HG03095 (cell line): ENCODE results near the gene TSACC.

Source experiments
- ATAC-seq: cut with Tn5 transposase; IDR thresholded peaks from one replicate; pipeline ENCODE4 v1.9.1; 2021; ENCODE audit warnings: moderate library complexity; ENCODE audit not compliant: unreplicated experiment

TSACC gene

GRCh38 chr1:156372876-156373275 lies 34.5 kb downstream of the TSACC start:
- no peak for ATAC-seq

- no peak for ATAC-seq
Observed at GRCh38 chr1:156373546-156373945, 35.2 kb downstream of the TSACC start.

- no peak for ATAC-seq
Observed at GRCh38 chr1:156376146-156376545, 37.8 kb downstream of the TSACC start.

GRCh38 chr1:156376958-156377919 lies 38.9 kb downstream of the TSACC start:
- no peak for ATAC-seq

GRCh38 chr1:156378557-156378956 lies 40.2 kb downstream of the TSACC start:
- no peak for ATAC-seq

GRCh38 chr1:156379420-156380165 lies 41.3 kb downstream of the TSACC start:
- ATAC-seq, result no peak

- ATAC-seq, result no peak
Observed at GRCh38 chr1:156382561-156382960, 44.2 kb downstream of the TSACC start.

GRCh38 chr1:156383023-156383422 lies 44.7 kb downstream of the TSACC start:
- ATAC-seq, result no peak

- ATAC-seq, result no peak
Observed at GRCh38 chr1:156384007-156384406, 45.7 kb downstream of the TSACC start.

- ATAC-seq, result no peak
Observed at GRCh38 chr1:156384658-156385057, 46.3 kb downstream of the TSACC start.

GRCh38 chr1:156385534-156386031 lies 47.3 kb downstream of the TSACC start:
- no peak for ATAC-seq

- ATAC-seq, result no peak
Observed at GRCh38 chr1:156386134-156386901, 48.0 kb downstream of the TSACC start.

- ATAC-seq, result no peak
Observed at GRCh38 chr1:156386949-156387869, 48.9 kb downstream of the TSACC start.

- ATAC-seq, result no peak
Observed at GRCh38 chr1:156387870-156388173, 49.5 kb downstream of the TSACC start.

- no peak for ATAC-seq
Observed at GRCh38 chr1:156388174-156389137, 50.1 kb downstream of the TSACC start.

- ATAC-seq, result no peak
Observed at GRCh38 chr1:156389311-156389710, 51.0 kb downstream of the TSACC start.

GRCh38 chr1:156390469-156391365 lies 52.4 kb downstream of the TSACC start:
- no peak for ATAC-seq

- no peak for ATAC-seq
Observed at GRCh38 chr1:156391366-156391677, 53.0 kb downstream of the TSACC start.
